ENCODE data around the gene CFAP206.
"Not testable (repeated sequence)": the region's sequence is repeated elsewhere in the genome, so short reads cannot be mapped to it uniquely, and the experiment has no call there.

CFAP206 gene

DNA sequence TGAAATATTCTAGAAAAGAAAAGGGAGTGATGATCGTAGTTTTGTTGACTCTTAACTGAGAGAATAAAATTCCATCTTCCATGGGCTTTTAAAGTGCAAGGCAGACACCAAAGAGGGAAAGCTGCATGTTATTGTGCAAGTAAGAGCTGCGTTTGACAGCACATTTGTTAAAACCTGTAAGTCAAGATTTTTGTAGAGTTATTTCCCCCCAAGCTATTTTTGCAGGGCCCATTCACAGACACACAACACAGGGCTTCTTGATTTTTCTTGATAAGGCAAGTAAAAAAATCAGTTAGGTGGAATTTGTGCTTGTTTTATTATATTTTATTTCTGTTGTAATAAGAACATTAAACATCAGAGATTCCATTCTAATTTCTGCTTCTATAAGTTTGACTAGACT lies 13.8 kb downstream of the CFAP206 start:
- no peak for DNase-seq

- no peak for DNase-seq
Measured at GRCh38 chr6:87426789-87427188, 19.0 kb downstream of the CFAP206 start.

GRCh38 chr6:87430499-87430898 lies 22.7 kb downstream of the CFAP206 start:
- no peak for DNase-seq

DNA sequence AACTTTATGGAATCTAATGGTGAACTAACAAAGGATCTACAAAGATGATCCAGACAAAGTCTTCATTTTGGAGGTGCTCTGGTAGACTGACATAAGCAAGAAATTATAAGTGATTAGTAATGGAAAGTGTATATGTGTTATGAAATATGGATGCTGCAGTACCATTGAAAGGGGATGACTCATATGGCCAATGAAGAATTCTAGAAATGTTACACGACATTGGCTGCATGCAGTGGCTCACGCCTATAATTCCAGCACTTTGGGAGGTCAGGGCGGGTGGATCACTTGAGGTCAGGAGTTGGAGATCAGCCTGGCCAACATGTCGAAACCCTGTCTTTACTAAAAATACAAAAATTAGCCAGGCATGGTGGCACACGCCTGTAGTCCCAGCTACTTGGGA lies 23.5 kb downstream of the CFAP206 start:
- DNase-seq = no peak

GRCh38 chr6:87436435-87436834 lies 28.7 kb downstream of the CFAP206 start:
- peak; percentile 41 for DNase-seq

DNA sequence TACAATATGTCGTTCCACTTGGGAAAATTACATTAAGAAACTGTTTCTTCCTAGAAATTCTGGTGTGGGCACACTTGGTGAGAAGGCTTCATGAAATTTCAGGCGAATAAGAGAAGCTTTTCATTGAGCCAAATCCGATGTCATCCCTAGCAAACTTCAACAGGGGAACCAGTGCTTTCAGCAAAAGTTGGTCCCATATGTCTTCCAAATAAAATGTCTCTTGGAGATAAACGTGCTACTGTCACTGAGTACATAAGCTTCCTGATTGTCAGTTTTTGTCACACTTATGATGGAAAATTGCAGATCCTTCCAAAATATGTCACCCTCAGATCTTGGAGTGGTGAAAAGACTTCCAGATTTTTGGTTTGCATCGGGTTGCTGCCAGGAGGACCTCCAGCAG lies 33.9 kb downstream of the CFAP206 start:
- no peak for DNase-seq

- no peak for DNase-seq
Measured at GRCh38 chr6:87444362-87444761, 36.6 kb downstream of the CFAP206 start.

- no peak for DNase-seq
Measured at GRCh38 chr6:87465051-87465450, 57.3 kb downstream of the CFAP206 start.

- peak; percentile 86 for DNase-seq
Measured at GRCh38 chr6:87472525-87473418, 65.0 kb downstream of the CFAP206 start, which contains the start of gene SLC35A1. Gene SLC35A1, plus strand, starts transcription at chr6:87472974. Its CDS starts 30 bp downstream, at chr6:87473004.

DNA sequence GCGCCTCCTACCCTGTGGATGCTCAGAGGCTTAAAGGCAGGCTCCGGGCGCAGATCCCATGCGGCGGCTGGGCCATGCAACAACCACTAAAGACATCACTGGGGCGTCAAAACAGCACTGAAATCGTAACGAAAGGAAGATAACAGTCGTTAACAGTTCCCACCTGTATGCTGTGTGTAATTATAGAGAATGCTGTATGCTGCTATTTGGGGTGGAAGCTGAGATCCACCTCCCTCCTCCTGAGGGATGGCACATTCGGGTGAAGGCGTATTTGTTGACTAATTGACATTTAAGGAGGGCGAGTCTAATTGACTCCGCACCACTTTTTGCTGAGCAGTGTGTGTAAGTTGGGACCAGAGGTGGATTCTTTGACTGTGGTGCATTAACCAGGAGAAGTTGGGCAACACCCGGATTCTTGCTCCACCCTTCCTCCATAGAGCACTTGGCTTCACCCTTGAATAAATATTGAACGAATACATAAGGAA lies 65.7 kb downstream of the CFAP206 start:
- no peak for DNase-seq

- no peak for DNase-seq
Measured at GRCh38 chr6:87481931-87482330, 74.2 kb downstream of the CFAP206 start.

- DNase-seq = no peak
Measured at GRCh38 chr6:87482366-87482765, 74.6 kb downstream of the CFAP206 start.

GRCh38 chr6:87483929-87484328 lies 76.2 kb downstream of the CFAP206 start:
- peak; percentile 6 for DNase-seq

GRCh38 chr6:87484491-87484890 lies 76.7 kb downstream of the CFAP206 start:
- DNase-seq = no peak

- DNase-seq = no peak
Measured at GRCh38 chr6:87487555-87487954, 79.8 kb downstream of the CFAP206 start.

GRCh38 chr6:87489326-87489725 lies 81.6 kb downstream of the CFAP206 start:
- not testable (repeated sequence) for DNase-seq

DNA sequence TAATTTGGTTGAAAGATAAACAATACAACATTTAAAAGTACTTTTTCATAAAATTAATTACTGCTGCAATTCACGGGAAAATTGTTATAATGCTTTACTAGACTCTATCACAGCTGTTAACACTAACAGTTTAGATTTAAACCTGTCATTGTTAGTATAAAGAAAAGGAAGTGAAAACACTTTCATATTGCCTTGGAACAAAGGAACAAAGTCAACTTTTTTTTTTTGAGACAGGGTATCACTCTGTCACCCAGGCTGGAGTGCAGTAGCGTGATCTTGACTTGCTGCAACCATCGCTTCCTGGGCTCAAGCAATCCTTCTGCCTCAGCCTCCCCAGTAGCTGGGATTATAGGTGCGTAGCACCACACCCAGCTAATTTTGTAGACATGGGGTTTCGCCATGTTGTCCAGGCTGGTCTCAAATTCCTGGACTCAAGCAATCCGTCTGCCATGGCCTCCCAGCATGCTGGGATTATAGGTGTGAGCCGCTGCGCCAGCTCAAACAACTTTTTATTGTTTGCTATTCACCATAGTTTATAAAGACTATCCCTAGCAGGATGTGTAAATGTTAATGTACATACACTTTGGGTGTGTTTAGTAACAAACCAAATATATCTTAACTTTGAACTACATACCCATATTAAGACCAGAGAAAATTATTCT lies 87.1 kb downstream of the CFAP206 start:
- DNase-seq = no peak

- DNase-seq = no peak
Measured at GRCh38 chr6:87498048-87498447, 90.3 kb downstream of the CFAP206 start.

DNA sequence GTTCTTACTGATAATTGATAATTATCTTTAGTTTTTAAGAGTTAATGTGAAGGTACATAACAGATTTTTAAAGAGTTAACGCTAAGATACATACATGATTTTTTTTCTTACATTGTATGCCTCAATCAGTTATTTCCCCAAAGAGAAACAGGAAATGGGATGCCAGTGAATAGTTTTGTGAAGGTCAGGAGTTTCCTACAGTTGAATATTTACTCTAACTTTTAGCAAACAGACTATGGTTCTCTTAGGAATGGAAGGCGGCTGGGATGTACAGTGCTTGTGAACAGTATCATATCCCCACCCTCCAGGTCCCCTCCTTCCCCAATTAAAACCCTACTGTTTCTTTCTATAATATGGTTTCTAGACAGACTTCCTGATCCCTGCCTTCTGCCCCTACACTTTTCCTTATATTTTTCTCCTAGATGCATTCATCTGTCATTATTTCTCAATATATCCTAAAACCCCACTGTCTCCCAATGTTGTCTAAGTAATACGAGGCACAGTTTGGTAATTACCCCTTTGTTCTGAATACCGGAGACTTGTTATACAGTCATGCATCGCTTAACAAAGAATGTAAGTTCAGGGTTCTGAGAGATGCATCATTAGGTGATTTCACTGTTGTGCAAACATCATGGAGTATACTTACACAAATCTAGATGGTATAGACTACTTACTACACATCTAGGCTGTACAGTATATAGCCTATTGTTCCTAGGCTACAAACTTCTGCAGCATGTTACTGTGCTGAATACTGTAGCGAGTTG lies 94.2 kb downstream of the CFAP206 start:
- no peak for DNase-seq

DNA sequence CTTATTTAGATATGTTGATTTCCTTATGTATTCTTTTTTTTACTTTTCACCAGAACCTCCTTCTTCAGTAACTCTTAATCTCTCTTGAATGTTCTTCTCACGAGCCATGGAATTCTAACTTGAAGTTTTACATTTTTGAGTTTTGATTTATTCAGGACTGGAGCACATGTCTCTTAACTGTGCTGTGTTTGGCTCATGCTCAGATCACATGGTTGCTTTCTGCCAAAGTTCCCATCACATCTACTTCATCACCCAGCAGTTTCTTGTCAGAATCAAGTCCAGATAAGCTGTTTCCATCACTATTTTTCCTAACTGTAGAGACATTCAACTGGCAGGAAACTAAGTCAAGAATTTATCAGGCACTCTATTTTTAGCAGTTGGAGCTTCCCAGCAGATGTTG lies 96.7 kb downstream of the CFAP206 start:
- DNase-seq = no peak

Data from CD4-positive, alpha-beta T cell treated with Interleukin-21 for 1 hour (primary cell).